HG03558 (cell line): Measurements from ENCODE around the gene TMEM87A.
A peak's percentile ranks its signal among the peaks of the same experiment; 100 is the strongest.
"Not testable (repeated sequence)": the region's sequence is repeated elsewhere in the genome, so short reads cannot be mapped to it uniquely, and the experiment has no call there.

ENCODE experiments used
- ATAC-seq: cut with Tn5 transposase; IDR thresholded peaks from one replicate; pipeline ENCODE4 v1.9.1; 2021; ENCODE audit warnings: moderate number of reproducible peaks; ENCODE audit not compliant: unreplicated experiment; ENCODE audit errors: extremely low read depth

Gene TMEM87A, protein sequence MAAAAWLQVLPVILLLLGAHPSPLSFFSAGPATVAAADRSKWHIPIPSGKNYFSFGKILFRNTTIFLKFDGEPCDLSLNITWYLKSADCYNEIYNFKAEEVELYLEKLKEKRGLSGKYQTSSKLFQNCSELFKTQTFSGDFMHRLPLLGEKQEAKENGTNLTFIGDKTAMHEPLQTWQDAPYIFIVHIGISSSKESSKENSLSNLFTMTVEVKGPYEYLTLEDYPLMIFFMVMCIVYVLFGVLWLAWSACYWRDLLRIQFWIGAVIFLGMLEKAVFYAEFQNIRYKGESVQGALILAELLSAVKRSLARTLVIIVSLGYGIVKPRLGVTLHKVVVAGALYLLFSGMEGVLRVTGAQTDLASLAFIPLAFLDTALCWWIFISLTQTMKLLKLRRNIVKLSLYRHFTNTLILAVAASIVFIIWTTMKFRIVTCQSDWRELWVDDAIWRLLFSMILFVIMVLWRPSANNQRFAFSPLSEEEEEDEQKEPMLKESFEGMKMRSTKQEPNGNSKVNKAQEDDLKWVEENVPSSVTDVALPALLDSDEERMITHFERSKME

DNA sequence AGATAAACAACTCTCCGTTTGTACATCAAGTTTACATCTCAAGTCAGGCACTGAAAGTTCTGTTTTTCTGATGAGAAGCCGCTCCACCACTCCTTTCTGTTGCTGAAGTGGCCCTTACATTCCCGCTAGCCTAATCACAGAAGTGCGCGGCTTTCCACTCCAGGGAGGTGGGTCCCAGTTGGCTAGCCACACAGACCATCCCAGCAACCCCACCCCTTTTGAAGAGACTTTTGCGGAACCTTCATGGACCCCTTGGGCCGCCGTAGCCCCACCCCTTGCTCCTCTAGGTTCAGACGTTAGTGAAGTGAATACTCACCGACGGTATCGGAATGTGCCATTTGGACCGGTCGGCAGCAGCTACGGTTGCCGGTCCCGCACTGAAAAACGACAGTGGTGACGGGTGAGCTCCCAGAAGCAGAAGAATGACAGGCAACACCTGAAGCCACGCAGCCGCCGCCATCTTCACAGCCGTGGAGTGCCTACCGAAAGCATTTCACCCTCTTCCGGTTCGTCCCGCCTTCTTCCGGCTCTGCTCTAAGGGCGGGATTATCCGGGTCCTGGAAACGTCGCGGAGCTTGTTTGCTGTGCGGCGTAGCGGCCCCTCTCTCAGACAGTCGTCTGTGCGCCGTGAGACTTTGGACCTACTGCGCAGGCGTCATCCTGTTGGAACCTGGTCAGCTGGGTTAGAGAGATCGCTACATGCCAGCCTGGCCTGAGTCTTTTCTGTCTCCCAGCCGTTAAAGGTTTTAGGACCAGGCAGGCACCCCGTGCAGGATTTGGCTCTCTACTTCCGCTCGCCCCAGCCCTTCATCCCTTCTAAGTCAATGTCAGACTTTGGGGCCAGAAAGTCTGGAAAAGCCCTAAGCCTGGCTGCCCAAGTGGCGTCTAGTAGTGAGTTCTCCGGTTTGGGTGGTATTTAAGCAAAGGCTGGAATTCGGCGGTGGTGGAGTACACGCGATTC, at the start of gene TMEM87A, which contains the start of gene GANC:
TSS of gene TMEM87A (minus strand) at position 495 of the 961 bp plus-strand sequence. CDS start at position 460, 35 bp downstream.
TSS of gene GANC (plus strand) at position 263 of the 961 bp plus-strand sequence. CDS start 1,281 bp downstream, outside the sequence.
- ATAC-seq, result peak; percentile 43

DNA sequence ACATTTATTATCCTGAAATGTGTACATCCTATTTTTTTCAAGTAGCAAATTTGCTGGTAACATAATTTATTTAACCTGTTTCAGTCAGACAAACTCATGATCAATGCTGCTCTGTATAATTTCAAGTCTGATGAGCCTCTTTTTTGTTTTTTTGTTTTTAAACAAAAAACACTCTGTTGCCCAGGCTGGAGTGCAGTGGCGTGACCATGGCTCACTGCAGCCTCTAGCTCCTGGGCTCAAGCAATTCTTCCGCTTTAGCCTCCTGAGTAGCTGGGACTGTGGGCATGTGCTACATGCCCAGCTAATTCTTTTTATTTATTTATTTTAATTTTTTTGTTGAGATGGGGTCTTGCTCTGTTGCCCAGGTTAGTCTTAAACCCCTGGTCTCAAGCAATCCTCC, 46.0 kb upstream of the TMEM87A start:
- ATAC-seq, result no peak

DNA sequence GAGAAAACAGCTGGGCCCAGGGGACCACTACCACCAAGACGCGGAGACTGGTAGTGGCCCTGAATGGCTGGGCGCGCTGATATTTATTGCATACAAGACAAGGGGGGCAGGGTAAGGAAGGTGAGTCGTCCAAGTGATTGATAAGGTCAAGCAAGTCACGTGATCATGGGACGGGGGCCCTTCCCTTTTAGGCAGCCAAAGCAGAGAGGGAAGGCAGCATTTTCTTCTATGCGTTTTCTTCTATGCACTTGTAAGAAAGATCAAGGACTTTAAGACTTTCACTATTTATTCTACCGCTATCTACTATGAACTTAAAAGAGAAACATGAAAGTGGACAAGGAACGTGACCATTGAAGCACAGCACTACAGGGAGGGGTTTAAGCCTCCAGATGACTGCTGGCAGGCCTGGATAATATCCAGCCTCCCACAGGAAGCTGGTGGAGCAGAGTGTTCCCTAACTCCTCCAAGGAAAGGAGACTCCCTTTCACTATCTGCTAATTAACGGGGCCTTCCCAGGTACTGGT, 43.1 kb upstream of the TMEM87A start:
- ATAC-seq, result not testable (repeated sequence)

DNA sequence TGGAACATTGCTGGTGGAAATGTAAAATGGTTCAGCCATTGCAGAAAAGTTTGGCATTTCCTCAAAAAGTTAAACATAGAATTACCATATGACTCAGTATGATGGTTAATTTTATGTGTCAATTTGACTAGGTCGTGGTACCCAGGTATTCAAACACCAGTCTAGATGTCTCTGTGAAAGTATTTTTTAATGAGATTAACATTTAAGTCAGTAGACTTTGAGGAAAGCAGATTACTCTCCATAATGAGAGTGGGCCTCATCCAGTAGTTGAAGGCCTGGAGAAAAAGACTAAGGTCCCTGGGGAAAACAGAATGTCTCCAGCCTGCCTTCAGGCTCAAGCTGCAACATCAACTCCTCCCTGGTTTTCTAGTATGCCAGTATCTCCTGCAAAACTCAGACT, 42.3 kb upstream of the TMEM87A start:
- ATAC-seq, result no peak

DNA sequence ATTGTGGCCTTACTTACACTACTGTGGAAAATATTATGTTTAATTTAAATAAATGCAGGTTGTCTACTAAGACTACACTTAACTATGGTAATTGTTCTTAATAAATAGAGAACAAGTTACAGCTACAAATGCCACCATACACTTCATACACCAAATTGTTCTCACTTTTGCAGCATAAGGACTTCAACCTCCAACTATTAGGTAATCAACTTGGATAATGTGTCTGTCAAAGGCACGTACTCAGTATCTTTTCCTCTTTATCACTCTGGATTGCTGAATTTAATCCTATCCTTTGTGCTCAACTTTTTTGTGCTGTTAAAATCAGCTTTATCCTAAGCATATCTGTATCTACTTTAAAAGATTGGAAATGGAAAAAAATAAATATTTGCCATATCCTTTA, 41.6 kb upstream of the TMEM87A start:
- ATAC-seq, result no peak

DNA sequence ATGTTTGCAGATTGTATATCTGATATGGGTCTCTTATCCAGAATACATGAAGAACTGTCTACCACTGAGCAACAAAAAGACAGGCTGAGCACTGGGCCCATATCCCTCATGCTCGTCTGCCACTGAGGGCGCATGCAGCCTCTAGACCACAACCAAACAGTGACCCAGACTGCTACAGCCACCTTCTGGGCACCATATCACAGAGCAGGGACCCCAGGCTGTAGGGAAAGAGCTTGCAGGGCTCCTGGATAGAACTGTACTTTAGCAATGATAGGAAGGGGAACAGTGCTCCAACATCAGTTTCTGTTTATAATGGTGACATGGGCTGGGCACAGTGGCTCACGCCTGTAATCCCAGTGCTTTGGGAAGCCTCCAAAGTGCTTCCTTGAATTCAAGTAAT, 40.2 kb upstream of the TMEM87A start:
- ATAC-seq, result no peak

- ATAC-seq, result no peak
Measured at GRCh38 chr15:42306681-42307080, 33.4 kb upstream of the TMEM87A start.

- ATAC-seq, result not testable (repeated sequence)
Measured at GRCh38 chr15:42301004-42301403, 27.8 kb upstream of the TMEM87A start.

GRCh38 chr15:42289166-42289565, 15.9 kb upstream of the TMEM87A start:
- ATAC-seq, result no peak

- no peak for ATAC-seq
Measured at GRCh38 chr15:42287931-42288330, 14.7 kb upstream of the TMEM87A start.

DNA sequence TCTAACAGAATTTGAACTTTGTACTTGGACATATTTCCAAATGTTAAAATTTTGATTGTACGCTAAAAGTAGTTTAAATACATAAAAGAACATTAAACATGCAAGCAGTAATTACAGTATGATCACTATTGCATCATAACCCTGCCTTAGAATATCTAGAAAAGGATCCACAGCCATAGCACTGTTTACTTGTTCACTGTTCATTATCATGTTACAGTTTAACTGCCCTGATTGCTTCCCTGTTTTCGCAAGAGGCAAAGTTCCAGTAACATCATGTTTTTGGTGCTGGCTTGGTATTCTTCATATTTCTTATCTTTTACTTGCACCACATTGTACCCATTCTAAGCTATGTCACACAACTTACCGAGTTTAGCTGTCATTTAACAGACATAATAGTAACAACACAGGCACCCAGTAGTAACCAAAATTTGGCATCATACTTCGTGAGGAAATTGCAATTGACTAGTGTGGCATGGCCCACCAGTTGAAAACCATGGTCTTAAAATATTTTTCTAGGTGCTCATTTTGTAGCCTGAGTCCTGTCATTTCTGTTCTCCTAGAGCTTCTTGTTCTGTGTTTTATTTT, 13.3 kb upstream of the TMEM87A start:
- no peak for ATAC-seq

DNA sequence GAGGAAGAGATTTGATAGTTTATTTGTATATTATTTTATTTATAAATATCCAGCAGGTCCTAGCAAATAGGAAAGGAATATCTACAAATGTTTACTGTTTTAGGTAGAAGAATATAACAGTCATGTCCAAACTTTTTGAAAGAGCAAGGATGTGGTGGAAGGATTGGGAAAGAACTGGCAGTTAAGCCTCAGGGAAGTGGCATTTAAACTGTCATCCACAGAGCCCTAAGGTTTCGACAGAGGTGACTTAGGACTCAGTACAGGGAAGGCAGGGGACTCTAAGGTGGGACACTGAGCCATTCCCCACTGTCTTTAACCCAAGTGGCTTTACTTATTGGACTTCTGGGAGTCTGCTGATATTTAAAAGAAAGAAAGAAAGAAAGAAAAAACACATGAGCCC, 11.8 kb upstream of the TMEM87A start:
- no peak for ATAC-seq

GRCh38 chr15:42284551-42284950, 11.3 kb upstream of the TMEM87A start:
- ATAC-seq, result no peak

- ATAC-seq, result no peak
Measured at GRCh38 chr15:42283671-42284070, 10.4 kb upstream of the TMEM87A start.

- no peak for ATAC-seq
Measured at GRCh38 chr15:42282926-42283325, 9.7 kb upstream of the TMEM87A start.

DNA sequence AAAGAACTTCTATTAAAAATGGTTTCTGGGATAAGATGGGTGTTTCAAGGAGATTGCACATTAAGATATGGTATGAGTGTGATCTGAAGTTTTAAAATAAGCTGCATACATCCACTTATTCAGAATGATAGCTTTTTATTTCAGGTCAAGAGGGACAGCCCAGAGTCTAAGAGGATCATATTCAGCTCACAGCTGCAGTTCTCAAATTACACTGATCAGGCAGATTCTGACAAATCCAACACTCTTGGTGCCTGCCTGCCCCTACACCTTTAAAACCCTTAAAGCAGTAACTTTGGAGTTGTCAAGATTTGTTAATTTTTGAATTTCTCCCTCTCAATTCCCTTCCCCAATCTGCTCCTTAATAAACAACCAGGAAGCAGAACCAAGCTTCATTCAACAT, 9.1 kb upstream of the TMEM87A start:
- ATAC-seq, result no peak

DNA sequence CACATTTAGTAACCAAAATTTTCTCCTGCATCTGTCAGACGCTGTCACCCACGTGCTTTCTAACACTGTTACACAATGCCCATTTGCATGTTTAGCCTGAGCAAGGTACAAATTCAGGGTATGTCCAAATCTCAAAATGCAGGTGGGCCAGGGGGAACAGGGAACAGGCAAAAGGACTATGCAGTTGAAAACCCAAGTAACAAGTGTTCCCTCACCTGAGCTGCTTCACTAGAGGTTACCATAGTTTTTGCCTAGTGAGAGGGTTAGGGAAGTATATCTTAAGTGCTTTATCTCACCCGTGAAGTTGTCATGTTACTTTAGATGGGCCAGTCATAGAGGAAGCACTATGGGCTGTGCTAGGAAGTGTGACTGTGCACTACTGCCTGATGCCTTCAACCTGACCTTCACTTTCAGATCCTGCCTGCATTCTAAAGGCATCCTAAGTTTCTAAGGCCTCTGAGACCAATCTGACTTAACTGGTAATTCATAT, 6.0 kb upstream of the TMEM87A start:
- ATAC-seq, result no peak

DNA sequence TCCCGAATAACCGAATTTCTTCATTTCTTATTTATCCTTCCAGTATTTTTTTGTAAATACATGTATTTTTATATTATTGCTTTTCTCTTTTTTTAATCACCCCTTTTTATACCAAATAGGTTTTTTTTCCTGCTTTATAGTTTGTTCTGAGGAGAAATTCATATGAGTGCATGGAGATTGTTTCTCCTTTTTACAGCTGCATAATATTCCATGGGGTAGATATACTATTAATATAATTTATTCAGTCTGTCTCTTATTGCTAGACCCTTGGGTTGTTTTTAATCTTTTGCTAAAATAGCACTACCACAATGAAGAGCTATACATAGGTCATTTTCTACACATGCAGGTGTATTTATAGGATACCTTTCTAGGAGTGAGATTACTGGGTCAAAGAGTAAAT, 3.5 kb upstream of the TMEM87A start:
- no peak for ATAC-seq

GRCh38 chr15:42275780-42276391, 2.7 kb upstream of the TMEM87A start:
- ATAC-seq, result no peak

- ATAC-seq, result no peak
Measured at GRCh38 chr15:42274702-42274989, 1.4 kb upstream of the TMEM87A start.
